Suppressor macrophage treated with lipopolysaccharide for 1 hour (primary cell): Measurements from ENCODE around the gene SYTL3.
"Not testable (repeated sequence)": the region's sequence is repeated elsewhere in the genome, so short reads cannot be mapped to it uniquely, and the experiment has no call there.

Experiments
- DNase-seq, 3 donors: peaks; one replicate each; pipeline ENCODE4 v3.0.0-alpha.2; 2020 to 2022

Gene SYTL3

DNA sequence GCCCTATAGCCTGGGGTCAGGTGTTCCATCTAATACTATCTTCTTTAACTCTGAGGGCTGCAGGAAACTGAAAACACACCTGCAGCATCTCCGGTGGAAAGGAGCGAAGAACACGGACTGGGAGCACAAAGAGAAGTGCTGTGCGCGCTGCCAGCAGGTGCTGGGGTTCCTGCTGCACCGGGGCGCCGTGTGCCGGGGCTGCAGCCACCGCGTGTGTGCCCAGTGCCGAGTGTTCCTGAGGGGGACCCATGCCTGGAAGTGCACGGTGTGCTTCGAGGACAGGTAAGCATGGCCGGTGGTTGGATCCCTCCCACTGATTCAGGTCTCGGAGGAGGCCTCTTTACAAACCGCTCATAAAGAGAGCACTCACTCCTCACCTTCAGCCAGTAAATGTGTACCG lies 15.5 kb downstream of the SYTL3 start:
- no peak for DNase-seq

DNA sequence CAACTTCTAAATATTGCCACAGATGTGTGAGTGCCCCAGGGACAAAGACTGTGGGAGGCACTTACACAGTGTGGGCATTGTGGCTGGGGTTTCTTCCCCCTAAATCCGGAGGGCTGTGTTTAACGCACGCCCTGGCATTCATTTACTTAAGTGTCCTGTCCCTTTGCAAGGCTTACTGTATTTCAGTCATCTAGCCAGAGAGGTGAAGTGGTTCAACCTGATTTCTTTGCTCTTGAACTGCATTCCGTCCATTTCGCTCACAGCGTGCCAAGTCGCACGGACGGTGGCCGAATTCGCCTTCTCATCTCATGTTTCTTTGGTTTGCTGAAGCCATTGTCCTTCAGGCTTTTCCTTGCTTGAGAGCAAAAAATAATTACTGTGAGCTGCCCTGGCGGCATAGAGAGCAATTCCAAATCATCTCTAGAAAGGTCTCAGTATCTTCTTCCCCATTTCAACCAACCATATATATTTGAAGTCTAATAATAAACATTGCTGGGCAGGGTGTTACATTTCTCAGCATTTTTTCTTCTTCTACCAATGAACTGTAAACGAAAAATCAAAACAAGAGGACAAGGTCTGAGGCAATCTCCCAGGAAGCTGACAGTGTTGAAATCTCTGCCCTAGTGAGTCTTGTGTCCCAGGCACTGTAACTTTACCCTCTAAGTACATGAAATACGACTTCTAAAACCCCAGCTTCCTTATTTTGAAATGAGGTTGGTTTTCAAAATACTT lies 16.9 kb downstream of the SYTL3 start:
- peak; percentile 81 to 95 (median 94) for DNase-seq

DNA sequence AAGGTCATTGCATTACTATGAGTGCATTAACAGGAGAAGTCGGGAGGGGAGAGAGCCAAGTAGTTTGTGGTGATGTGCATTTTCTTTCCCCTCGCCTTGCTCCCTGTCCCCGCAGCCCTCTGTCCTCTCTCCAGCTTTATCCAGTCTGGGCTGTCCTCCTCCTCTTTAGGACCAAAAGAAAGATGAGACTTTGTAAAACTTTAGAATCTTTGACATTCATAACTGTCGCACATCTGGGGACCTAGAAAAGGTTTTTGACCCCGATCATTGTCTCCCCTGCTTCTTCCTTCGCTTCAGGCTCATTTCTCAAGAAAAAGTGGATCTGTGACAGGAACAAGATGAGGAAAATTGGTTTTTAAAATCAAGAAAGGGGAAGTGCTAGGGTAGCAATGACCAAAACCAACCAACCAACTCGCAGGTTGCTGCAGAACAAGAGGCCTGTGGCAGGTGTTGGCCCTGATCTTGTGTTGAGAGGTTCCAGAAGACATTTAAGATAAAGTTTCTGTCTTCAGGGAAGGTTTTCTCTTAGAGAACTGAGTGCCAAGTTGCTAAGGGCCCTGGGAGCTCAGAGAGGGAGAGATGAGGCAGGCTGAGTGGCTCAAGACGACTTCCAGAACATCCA lies 17.6 kb downstream of the SYTL3 start:
- no peak for DNase-seq

DNA sequence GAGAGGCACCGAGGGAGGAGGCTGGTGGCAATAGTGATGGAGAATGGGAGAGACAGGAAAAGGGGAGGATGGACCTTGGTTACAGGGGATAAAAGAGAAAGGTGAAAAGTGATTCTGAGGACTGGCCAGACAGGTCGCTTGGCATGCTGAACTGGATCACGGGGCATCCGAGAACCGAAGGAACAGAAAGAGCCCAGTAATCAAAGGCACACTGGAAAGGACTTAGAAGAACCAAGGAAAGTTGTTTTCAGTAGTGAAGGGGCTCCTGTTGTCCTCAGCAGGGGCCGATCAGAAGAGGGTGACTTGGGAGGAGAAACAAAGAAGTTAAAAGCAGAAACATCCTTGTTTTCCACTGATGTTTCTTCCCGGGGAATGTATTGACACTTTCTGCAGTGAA lies 18.9 kb downstream of the SYTL3 start:
- no peak for DNase-seq

DNA sequence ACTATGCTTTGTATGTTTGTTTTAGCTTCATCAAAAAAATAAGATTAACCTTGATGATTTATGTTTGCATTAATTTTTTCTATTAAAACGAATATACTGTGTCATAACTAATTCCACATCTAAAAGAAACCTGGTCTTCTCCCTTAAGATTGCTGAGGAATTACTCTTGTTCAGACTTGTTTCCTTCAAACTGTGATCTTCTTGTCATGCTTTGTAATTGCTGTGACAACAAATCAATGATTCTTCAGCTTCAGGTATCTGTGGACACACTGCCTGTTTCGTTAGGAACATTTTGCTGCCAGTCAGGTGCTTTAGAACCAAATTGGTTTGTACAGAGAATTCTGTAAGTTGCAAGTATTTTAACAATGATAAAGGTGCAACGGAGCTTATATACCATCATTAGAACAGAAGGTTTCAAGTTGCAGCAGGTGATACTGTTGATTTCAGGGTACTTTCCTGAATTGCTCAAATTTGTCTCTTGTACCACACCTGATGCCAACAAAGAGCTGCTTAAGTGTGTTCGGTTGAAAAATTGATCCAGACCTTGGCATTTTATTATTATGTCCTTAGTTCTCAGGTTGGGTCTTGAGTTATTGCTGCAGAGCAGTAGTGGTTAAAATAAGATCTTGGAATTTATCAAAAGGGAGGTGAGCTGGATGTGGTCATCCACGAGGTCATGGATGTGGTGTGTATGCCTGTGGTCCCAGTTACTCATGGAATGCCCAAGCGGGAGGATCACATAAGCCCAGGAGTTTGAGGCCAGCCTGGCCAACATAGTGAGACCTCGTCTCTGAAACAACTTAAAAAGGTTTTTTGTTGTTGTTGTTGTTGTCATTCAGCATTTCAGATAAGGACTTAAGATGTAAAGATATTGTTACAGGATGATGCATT lies 19.5 kb downstream of the SYTL3 start:
- DNase-seq: no peak

DNA sequence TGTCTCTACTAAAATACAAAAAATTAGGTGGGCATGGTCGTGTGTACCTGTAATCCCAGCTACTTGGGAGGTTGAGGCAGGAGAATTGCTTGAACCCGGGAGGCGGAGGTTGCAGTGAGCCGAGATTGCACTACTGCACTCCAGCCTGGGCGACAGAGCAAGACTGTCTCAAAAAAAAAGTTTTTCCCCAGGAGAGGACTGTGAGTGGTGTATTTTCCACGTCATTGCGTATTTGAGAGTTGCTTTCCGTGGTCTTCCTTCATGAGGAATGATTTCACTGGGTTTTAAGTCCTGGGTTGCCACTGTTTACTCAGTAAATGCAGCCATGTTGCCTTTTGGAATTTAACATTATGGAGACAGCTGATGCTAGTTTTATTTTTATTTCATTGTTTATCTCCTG lies 22.3 kb downstream of the SYTL3 start:
- DNase-seq: not testable (repeated sequence)

DNA sequence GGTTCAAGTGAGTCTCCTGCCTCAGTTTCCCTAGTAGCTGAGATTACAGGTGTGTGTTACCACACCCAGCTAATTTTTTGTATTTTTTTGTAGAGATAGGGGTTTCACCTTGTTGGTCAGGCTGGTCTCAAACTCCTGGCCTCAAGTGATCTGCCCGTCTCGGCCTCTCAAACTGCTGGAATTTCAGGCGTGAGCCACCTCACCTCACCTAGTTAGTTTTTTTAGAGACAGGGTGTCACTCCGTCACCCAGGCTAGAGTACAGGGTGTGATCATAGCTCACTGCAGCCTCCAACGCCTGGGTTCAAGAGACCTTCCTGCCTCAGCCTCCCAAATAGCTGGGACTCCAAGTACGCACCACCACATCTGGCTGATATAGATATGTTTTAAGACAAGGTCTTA lies 22.9 kb downstream of the SYTL3 start:
- DNase-seq: no peak

DNA sequence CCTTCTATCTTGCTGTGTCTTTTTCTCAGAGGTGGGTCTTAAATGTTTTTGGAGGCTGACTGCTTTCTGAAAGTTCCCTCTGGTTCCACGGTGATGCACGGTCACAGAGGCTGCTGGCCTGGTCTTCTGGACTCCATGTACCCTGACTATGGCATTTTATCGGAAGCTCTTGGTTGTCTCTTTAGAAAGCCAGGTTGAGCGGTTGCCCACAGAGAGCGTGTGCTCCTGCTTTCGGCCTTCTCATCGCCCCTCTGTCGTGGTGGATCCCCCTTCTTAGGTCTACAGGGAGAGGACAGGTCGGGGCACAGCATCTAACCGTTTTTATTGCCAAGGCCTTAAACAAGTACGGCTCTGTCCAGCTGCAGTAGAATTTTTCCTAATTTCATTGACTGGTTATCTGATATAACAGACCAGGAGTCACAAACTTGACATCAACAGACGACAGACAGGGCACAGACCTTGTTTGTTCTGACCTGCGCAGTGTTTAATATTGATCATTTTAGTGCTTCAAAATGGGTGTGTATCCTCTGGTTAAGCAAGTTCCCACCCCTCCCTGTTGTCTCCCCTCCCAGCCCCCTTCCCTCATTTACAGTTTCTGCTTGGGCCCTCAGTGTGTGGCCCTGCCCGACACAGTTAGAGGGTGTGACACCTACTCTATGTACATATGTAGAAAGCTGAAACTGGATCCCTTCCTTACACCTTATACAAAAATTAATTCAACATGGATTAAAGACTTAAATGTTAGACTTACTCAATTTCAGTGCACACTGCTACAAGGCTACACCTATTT lies 24.7 kb downstream of the SYTL3 start:
- DNase-seq: no peak

DNA sequence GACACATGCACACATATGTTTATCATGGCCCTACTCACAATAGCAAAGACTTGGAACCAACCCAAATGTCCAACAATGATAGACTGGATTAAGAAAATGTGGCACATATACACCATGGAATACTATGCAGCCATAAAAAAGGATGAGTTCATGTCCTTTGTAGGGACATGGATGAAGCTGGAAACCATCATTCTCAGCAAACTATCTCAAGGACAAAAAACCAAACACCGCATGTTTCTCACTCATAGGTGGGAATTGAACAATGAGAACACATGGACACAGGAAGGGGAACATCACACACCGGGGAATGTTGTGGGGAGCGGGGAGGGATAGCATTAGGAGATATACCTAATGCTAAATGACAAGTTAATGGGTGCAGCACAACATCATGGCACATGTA lies 27.2 kb downstream of the SYTL3 start:
- not testable (repeated sequence) for DNase-seq

DNA sequence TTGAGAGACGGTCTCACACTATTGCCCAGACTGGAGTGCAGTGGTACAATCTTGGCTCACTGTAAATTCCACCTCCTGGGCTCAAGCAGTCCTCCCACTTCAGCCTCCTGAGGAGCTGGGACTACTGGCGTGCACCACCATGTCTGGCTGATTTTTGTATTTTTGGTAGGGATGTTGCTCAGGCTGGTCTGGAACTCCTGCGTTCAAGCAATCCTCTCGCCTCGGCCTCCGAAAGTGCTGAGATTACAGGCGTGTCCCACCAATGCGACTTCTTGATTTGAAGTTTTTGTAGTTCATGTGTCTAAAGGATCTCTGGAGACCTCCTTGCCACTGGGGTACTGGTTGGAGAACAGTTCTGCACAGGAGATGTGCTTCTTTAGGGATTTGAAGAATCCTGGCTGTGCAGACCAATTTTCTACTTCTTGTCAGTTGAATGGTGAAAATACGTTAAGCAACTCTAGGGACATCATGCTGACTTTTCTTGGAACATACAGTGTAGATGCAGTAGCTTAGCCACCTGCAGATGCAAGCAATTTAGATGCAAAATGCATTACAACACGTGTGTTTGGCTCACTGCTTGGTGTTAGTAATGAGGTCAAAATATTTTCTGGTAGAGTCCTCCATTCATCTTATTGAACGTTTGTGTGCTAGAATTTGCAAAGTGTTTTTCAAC lies 28.2 kb downstream of the SYTL3 start:
- no peak for DNase-seq

DNA sequence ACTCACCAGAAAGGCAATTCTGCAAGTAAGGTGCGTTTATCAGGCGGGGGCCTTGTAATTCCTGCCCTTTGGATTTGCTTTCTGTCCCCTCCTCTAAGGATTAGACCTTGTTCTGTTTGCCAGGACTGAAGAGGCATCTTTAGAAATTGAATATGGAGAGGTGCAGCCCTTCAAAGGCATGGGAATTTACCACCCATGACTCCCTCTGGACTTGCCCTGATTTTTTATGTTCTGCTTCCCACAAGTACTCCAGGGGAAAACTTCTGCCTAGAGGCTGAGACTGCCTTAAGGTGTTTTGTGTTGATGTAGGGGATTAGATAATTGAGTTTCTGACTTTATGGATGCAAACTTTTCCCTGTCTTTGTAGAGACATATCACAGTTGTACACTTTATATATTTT lies 30.2 kb downstream of the SYTL3 start:
- no peak for DNase-seq

DNA sequence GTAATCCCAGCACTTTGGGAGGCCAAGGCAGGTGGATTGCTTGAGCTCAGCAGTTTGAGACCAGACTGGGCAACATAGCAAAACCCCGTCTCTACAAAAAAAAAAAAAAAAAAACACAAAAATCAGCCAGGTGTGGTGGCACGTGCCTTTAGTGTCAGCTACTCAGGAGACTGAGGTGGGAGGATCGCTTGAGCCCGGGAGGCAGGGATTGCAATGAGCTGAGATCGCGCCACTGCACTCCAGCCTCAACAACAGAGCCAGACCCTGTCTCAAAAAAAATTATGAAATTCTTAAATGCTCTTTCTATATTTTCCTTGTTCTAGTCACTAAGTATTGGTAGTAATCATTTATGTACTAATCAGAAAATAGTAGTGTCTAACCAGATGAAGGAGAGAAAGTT lies 30.6 kb downstream of the SYTL3 start:
- no peak for DNase-seq

DNA sequence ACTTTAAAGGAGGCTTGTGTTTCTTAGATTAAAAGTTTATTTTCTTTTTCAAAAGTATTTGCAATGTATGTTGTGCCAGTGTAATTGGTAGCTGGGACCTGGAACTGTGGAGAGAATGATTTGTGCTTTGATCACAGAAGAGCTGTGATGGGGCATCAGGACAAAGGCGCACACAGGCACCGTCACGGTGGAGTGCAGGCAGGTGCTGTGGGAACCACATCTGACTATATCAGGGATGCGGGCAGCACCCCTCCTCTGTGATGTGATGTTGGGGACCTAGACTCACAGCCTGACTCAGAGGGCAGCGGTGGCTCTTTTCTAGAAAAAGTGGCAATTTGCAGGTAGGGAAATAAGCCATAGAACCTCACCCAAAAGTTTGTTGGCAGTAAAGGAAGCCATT lies 34.5 kb downstream of the SYTL3 start:
- no peak for DNase-seq

DNA sequence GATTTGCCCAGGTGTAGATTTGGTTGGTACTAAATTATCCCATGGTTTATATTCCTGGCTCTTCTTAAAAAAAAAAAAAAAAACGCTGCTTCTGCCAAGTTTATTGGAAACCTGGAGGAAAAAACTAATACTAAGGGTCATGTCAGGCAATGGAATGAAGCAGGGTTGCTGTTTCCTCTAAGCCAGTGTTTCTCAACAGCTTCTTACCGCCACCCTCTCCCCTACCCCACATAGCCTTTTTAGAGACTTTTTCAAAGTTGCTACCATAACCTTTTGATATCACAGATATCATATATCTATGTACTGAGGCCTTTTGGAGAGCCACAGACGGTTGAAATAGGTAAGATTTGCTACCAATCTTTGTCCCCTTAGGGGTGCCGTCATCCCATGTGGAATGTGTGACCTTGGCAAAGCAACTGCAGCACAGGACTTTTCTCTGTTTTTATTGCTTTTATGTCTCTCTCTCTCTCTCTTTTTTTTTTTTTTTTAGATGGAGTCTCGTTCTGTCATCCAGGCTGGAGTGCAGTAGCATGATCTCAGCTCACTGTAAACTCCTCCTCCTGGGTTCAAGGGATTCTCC lies 35.0 kb downstream of the SYTL3 start:
- no peak for DNase-seq

DNA sequence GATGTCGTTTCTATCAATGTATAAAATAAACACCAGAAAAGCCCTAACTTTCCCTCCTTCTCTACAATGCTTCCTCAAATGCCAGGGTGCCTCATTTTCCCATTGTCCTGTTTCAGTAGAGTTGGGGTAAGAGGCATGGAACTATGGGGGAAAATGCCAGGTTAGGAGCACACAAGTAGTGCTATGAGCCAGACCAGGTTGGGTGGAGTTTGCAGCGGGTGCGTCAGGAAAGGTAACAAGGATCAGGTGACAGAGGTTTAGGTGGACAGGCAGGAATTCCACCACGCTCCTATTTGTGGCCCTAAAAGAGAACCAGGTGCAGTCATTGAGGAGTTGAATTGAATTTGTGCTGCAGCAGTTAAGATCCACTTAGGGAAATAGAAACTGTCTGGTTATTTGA lies 36.5 kb downstream of the SYTL3 start:
- no peak for DNase-seq

DNA sequence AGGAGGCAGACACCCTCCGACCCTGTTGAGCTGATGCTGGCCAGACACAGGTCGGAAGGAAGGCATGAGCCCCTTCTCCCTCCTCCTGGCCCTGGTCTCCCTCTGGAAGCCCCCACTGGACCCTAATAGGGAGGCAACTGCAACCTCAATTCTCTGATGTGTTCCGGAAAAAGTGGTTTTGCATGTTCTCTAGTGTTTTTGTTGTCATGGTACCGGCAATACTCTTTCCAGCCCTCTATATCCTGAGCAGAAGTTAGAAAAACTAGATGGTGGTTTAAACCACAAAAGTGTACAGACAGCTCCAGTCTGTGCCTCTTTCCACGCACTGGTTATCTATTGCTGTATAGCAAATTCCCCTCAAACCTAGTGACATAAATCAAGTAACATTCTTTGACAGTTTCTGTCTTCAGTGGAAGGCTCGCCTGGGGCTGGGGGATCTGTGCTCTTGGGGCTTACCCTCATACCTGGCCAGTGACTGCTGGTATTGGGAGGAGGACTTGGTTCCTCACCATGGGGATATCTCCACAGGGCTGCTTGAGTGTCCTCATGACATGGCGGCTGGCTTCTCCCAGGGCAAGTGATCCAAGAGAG lies 37.0 kb downstream of the SYTL3 start:
- peak in 1 of 3 donors; percentile 10 for DNase-seq

DNA sequence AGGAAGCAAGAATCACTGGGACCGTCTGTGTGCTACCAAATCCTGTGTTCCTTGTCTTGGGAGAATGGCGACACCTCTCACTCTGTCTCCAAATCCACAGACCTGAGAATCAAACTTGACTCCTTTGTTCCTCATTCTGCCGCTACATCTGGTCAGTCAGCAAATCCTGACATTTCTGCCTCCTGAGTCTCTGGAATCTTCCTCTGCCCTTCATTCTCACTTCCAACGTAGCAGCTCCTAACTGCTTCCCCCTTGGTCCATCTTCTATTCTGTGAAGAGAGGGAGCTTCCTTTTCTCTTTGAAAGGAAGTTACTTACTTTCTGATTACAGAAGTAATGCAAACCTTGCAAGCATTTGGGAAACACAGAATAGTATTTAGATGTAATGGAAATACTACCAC lies 37.7 kb downstream of the SYTL3 start:
- DNase-seq: peak; percentile 28 to 43 (median 41)

DNA sequence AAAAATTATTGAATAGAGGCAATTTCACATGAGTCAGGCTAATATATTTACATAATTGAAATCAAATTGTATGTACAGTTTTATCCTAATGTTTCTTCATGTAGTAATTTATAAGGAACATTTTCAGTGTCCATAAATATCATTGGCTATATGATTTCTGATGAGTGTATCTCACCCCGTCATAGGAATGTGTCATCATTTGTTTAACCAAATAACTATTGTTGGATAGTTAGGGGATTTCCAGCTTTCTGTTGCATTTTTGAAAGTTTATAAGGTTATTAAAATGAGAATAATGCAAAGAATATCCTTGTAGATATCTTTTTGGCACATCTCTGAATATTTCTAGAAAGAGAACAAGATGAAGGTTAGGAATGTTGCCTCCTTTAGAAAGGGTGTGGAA lies 39.0 kb downstream of the SYTL3 start:
- DNase-seq: peak; percentile 43 to 82 (median 72)

DNA sequence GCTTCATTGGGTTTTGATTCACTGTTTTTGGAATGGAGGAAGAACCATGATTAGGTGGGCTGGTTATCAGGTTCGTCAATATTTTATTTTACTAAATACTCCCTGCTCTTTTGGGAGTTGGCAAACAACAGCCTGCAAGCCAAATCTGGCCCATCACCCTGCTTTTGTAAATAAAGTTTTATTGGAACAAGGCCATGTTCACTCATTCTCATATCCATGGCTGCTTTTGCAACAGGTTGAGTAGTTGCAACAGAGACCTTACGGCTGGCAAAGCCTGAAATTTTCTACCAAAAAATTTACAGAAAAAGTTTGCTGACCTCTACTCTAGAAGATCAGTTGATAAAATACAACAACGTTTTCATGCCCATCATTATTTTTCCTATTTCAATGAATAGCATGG lies 45.1 kb downstream of the SYTL3 start:
- DNase-seq: no peak

DNA sequence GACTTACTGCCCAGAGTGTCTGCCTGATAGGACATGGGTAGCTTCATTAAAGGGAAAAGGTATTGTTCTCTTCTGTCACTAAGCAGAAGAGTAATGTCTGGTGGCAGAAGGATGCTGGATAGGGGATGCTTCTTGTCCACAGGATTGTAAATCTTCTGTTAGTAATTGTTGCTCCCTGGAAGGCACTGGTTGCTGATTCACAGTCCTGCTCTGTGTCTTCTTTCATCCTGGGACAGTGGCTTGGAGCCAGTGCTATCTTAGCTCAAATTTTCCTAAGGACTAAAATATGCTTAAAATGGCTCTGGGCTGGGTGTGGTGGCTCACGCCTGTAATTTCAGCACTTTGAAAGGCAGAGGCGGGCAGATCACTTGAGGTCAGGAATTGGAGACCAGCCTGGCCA lies 48.0 kb downstream of the SYTL3 start:
- DNase-seq: no peak

DNA sequence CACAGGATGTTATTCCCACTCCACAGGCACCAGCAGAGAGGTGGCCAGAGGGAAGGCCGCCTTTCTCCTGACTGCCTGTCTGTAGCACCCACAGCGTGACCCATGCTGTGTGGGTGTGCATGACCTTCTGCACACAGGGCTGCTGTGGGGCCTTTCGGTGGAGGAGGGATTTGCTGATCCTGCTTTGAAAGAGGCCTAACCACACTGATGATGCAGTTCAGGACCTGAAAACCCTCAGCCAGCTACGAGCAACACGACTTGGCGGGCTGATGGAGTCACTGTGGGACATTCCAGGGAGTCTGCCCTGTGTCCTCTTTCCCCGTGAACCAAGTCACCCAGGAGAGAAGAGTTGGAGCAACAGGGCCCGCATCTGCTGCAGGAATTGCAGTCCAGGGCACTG lies 49.1 kb downstream of the SYTL3 start:
- peak; percentile 74 to 80 (median 79) for DNase-seq

DNA sequence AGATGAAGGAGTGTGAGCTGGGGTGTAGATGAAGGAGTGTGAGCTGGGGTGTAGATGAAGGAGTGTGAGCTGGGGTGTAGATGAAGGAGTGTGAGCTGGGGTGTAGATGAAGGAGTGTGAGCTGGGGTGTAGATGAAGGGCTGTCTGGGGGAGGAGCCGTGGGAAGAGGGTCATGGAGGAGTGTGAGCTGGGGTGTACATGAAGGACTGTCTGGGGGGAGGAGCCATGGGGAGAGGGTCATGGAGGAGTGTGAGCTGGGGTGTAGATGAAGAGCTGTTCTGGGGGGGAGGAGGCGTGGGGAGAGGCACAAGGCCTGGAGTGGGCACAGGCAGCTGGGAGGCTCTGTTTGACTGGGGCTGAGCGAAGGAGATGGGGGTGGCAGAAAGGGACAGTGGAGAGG lies 51.4 kb downstream of the SYTL3 start:
- peak in 1 of 3 donors; percentile 15 for DNase-seq
